Mesenchymal stem cell (in vitro differentiated cells and primary cell): ENCODE data around the gene WDR3.

ENCODE experiments used
- DNase-seq: peaks from one replicate; pipeline ENCODE4 v3.0.0-alpha.2; 2013
- H2AFZ ChIP-seq: one replicate; pipeline ENCODE4 v1.6.1; 2013; ENCODE audit warnings: low read depth, mild to moderate bottlenecking, control low read depth, inconsistent platforms, low read length, moderate library complexity
- H2AK5ac ChIP-seq: 2 replicates; pipeline ENCODE4 v1.6.1; 2013; ENCODE audit warnings: low read length, moderate library complexity, mild to moderate bottlenecking, inconsistent platforms; ENCODE audit not compliant: severe bottlenecking
- H2BK120ac ChIP-seq: one replicate; pipeline ENCODE4 v1.6.1; 2013; ENCODE audit warnings: low read depth, mild to moderate bottlenecking, inconsistent platforms, low read length, moderate library complexity
- H2BK12ac ChIP-seq, 2 experiments: one replicate each; pipeline ENCODE4 v1.6.1; 2013; ENCODE audit warnings: inconsistent platforms in 2 of 2, low read length in 2 of 2, mild to moderate bottlenecking in 2 of 2, moderate library complexity in 2 of 2, control low read depth in 1 of 2
- H2BK15ac ChIP-seq: one replicate; pipeline ENCODE4 v1.6.1; 2013; ENCODE audit warnings: mild to moderate bottlenecking, low read depth, inconsistent platforms; ENCODE audit not compliant: poor library complexity, severe bottlenecking
- H2BK5ac ChIP-seq: 2 replicates; pipeline ENCODE4 v1.6.1; 2013; ENCODE audit warnings: low read depth, mild to moderate bottlenecking, low read length, control low read depth, inconsistent platforms; ENCODE audit not compliant: poor library complexity, severe bottlenecking
- H3K14ac ChIP-seq, 2 experiments: one replicate each; pipeline ENCODE4 v1.6.1; 2013; ENCODE audit warnings: inconsistent platforms in 2 of 2, low read length in 2 of 2, control low read depth in 1 of 2, mild to moderate bottlenecking in 1 of 2, moderate library complexity in 1 of 2
- H3K18ac ChIP-seq, 2 experiments: one replicate each; pipeline ENCODE4 v1.6.1; 2013; ENCODE audit warnings: inconsistent platforms in 2 of 2, low read length in 2 of 2, control low read depth in 1 of 2, low read depth in 1 of 2, mild to moderate bottlenecking in 1 of 2
- H3K23ac ChIP-seq, 2 experiments: one replicate each; pipeline ENCODE4 v1.6.1; 2013; ENCODE audit warnings: inconsistent platforms in 2 of 2, low read length in 2 of 2, mild to moderate bottlenecking in 2 of 2, moderate library complexity in 2 of 2, control low read depth in 1 of 2
- H3K27ac ChIP-seq: 2 replicates; pipeline ENCODE4 v1.5.1; 2013; ENCODE audit warnings: mild to moderate bottlenecking, moderate library complexity, low read length, control low read depth, inconsistent platforms; ENCODE audit not compliant: poor library complexity, severe bottlenecking
- H3K27me3 ChIP-seq, 2 experiments: 2 replicates each; pipeline versions ENCODE4 v1.6.1 to v1.7.0; 2013; ENCODE audit warnings: low read length in 2 of 2, mild to moderate bottlenecking in 2 of 2, moderate library complexity in 2 of 2, control low read depth in 1 of 2, inconsistent platforms in 1 of 2; ENCODE audit not compliant: control insufficient read depth in 1 of 2, insufficient read depth in 1 of 2
- H3K36me3 ChIP-seq, 2 experiments: 2 replicates each; pipeline versions ENCODE4 v1.6.1 to v1.7.0; 2013; ENCODE audit warnings: low read length in 2 of 2, control low read depth in 1 of 2, inconsistent platforms in 1 of 2, low read depth in 1 of 2, mild to moderate bottlenecking in 1 of 2; ENCODE audit not compliant: insufficient read depth in 2 of 2, control insufficient read depth in 1 of 2
- H3K4ac ChIP-seq, 2 experiments: one replicate each; pipeline ENCODE4 v1.6.1; 2013; ENCODE audit warnings: inconsistent platforms in 2 of 2, low read length in 2 of 2, mild to moderate bottlenecking in 2 of 2, moderate library complexity in 2 of 2, control low read depth in 1 of 2, low read depth in 1 of 2
- H3K4me1 ChIP-seq: 2 replicates; pipeline ENCODE4 v1.6.1; 2013; ENCODE audit warnings: low read depth, low read length, control low read depth; ENCODE audit not compliant: control insufficient read depth, insufficient read depth
- H3K4me2 ChIP-seq: 2 replicates; pipeline ENCODE4 v1.6.1; 2013; ENCODE audit warnings: low read length, mild to moderate bottlenecking, inconsistent platforms; ENCODE audit not compliant: poor library complexity, severe bottlenecking
- H3K4me3 ChIP-seq, 2 experiments: 2 replicates each; pipeline versions ENCODE4 v1.5.1 to v1.7.0; 2013; ENCODE audit warnings: low read length in 2 of 2, mild to moderate bottlenecking in 2 of 2, control low read depth in 1 of 2, low read depth in 1 of 2; ENCODE audit not compliant: insufficient read depth in 1 of 2
- H3K79me1 ChIP-seq: replicated peaks from 2 replicates; pipeline ENCODE4 v1.6.1; 2013; ENCODE audit warnings: mild to moderate bottlenecking, control low read depth, low read length, inconsistent platforms; ENCODE audit not compliant: poor library complexity, severe bottlenecking
- H3K9ac ChIP-seq: 2 replicates; pipeline ENCODE4 v1.7.0; 2013; ENCODE audit warnings: mild to moderate bottlenecking, low read length, moderate library complexity
- H3K9me3 ChIP-seq: 2 replicates; pipeline ENCODE4 v1.7.0; 2013; ENCODE audit warnings: mild to moderate bottlenecking, low read length; ENCODE audit not compliant: control insufficient read depth
- H4K8ac ChIP-seq: one replicate; pipeline ENCODE4 v1.6.1; 2013; ENCODE audit warnings: inconsistent platforms, mild to moderate bottlenecking, low read length, moderate library complexity
- H4K91ac ChIP-seq: one replicate; pipeline ENCODE4 v1.6.1; 2013; ENCODE audit warnings: mild to moderate bottlenecking, low read length, inconsistent platforms
- WGBS: methylation state at CpG from one replicate; pipeline ENCODE4 v1.1.7; 2013; ENCODE audit warnings: mixed read lengths; 5-methylcytosine and 5-hydroxymethylcytosine counted together

WDR3 gene

DNA sequence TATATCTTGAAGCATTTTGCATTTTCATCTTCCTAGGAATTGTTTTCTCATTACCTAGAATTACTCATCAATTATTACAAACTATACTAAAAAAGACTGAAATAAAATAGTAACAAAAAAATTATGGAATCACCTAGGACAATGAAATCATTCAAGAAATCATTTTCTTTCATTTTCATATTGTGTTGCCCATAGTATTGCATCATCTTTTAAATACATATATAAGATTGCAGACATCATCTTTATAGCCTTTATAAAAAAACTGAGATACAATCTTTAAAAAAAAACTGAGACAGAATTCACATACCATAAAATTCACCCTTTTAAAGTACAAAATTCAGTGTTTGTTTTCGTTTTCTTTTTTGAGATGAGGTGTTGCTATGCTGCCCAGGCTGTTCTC is 29.7 kb upstream of the WDR3 start:
- no peak overlapping the region for H4K8ac ChIP-seq
- H3K18ac ChIP-seq: no peak overlapping the region
- no peak overlapping the region for H3K14ac ChIP-seq
- no peak overlapping the region for H3K4me3 ChIP-seq
- no peak overlapping the region for H2BK12ac ChIP-seq
- no peak overlapping the region for H2BK120ac ChIP-seq
- H3K4me2 ChIP-seq: no peak overlapping the region
- H2BK5ac ChIP-seq: no peak overlapping the region
- no peaks in the 10 kb centered on the region for H3K9me3 ChIP-seq
- H3K27me3 ChIP-seq: no peaks in the 10 kb centered on the region
- no peak overlapping the region for H2AFZ ChIP-seq
- H3K9ac ChIP-seq: no peak overlapping the region
- no peak overlapping the region for H4K91ac ChIP-seq
- no peak overlapping the region for H2AK5ac ChIP-seq
- WGBS: 100% methylated on average over 1 of the region's 1 CpG
- peaks cover 4% of the 10 kb centered on the region for H3K79me1 ChIP-seq
- no peak for DNase-seq
- H2BK15ac ChIP-seq: no peak overlapping the region
- H3K4me1 ChIP-seq: no peaks in the 10 kb centered on the region
- H3K4ac ChIP-seq: no peak overlapping the region
- H3K36me3 ChIP-seq: peaks cover 5 to 79% of the 10 kb centered on the region in 2 experiments
- no peak overlapping the region for H3K27ac ChIP-seq
- H3K23ac ChIP-seq: no peak overlapping the region

DNA sequence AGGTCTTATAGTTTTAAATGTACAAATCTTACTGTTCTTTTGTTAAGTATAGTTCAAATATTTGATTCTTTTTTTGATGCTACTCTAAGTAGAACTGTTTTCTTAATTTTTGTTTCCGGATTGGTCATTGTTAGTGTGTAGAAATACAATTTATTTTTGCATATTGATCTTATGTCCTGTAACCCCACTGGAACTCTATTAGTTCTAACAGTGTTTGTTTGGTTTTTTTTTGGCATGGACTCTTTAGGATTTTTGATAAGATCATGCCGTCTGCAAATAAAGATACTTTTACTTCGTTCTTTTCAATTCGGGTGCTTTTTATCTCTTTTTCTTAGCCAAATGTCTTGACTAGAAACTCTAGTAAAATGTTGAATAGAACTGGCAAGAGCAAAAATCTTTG is 26.6 kb upstream of the WDR3 start:
- H3K9ac ChIP-seq: no peak overlapping the region
- H2BK120ac ChIP-seq: no peak overlapping the region
- no peak overlapping the region for H2AK5ac ChIP-seq
- no peak overlapping the region for H3K4me2 ChIP-seq
- H2BK15ac ChIP-seq: no peak overlapping the region
- no peak overlapping the region for H4K8ac ChIP-seq
- no peak overlapping the region for H3K14ac ChIP-seq
- no peak for DNase-seq
- H3K4me1 ChIP-seq: no peaks in the 10 kb centered on the region
- H3K4me3 ChIP-seq: no peak overlapping the region
- WGBS: 100% methylated on average over 3 of the region's 4 CpGs
- H3K27me3 ChIP-seq: no peaks in the 10 kb centered on the region
- H2AFZ ChIP-seq: no peak overlapping the region
- H3K36me3 ChIP-seq: peaks cover 8 to 84% of the 10 kb centered on the region in 2 experiments
- H3K23ac ChIP-seq: no peak overlapping the region
- H3K9me3 ChIP-seq: no peaks in the 10 kb centered on the region
- H4K91ac ChIP-seq: no peak overlapping the region
- H3K4ac ChIP-seq: no peak overlapping the region
- H3K18ac ChIP-seq: no peak overlapping the region
- H2BK5ac ChIP-seq: no peak overlapping the region
- H2BK12ac ChIP-seq: no peak overlapping the region
- peaks cover 4% of the 10 kb centered on the region for H3K79me1 ChIP-seq
- H3K27ac ChIP-seq: no peak overlapping the region

DNA sequence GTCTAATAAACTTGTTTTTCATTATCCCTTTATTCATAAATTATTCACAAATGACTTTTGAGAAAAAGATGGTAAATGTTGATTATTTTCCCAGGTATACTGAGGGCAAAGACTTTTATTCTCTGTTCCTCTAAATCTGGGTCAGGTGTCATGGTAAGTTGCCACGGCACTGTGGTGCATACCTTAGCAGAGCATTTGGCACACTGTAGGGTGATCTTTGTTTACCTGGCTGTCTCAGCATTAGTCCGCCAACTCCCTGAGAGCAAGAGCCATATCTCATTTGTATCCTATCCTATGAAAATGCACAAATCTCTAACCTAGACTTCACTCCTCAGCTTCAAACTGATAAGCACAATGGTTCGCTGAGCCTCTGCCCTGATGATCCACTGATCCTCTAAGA is 25.1 kb upstream of the WDR3 start:
- no peak overlapping the region for H2AK5ac ChIP-seq
- no peak overlapping the region for H2BK12ac ChIP-seq
- no peak overlapping the region for H3K4me3 ChIP-seq
- H3K9ac ChIP-seq: no peak overlapping the region
- peaks cover 5% of the 10 kb centered on the region for H3K79me1 ChIP-seq
- no peak overlapping the region for H4K8ac ChIP-seq
- no peak overlapping the region for H4K91ac ChIP-seq
- no peaks in the 10 kb centered on the region for H3K9me3 ChIP-seq
- H3K27ac ChIP-seq: no peak overlapping the region
- H3K18ac ChIP-seq: no peak overlapping the region
- H2BK15ac ChIP-seq: no peak overlapping the region
- H2BK120ac ChIP-seq: no peak overlapping the region
- no peak overlapping the region for H3K4ac ChIP-seq
- WGBS: 97% methylated on average over 3 of the region's 3 CpGs
- H2BK5ac ChIP-seq: no peak overlapping the region
- H3K14ac ChIP-seq: no peak overlapping the region
- no peak overlapping the region for H3K23ac ChIP-seq
- DNase-seq: no peak
- no peaks in the 10 kb centered on the region for H3K27me3 ChIP-seq
- H3K4me1 ChIP-seq: no peaks in the 10 kb centered on the region
- H3K4me2 ChIP-seq: no peak overlapping the region
- H3K36me3 ChIP-seq: peaks cover 8 to 78% of the 10 kb centered on the region in 2 experiments
- H2AFZ ChIP-seq: no peak overlapping the region

DNA sequence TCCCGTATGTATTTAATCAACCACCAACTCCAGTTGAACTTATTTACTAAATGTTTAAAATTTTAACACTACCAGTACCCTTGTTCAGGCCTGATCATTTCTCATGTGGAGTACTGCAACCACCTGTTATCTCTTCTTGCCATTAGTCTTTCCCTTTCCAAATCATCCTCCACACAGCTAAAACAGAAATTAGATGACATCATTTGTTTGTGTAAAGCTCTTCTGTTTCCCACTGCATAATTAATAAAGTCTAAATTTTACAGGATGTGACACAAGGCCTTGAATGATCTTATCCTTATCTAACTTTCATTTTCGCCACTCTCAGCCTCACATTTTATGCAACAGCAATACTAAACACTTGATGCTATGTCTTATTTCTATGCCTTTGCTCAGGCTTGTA is 24.5 kb upstream of the WDR3 start:
- no peak for DNase-seq
- Histone ChIP-seq H3K79me1 (peaks cover 5% of the 10 kb centered on the region), H3K4me1 (no peaks in the 10 kb centered on the region), H2AFZ (no peak overlapping the region), H3K18ac (no peak overlapping the region), H3K4me3 (no peak overlapping the region), H2BK15ac (no peak overlapping the region), H3K4ac (no peak overlapping the region), H3K9me3 (no peaks in the 10 kb centered on the region), H3K27me3 (no peaks in the 10 kb centered on the region), H4K8ac (no peak overlapping the region), H2BK120ac (no peak overlapping the region), H3K23ac (no peak overlapping the region), H3K27ac (no peak overlapping the region), H2AK5ac (no peak overlapping the region), H2BK5ac (no peak overlapping the region), H3K9ac (no peak overlapping the region), H3K14ac (no peak overlapping the region), H4K91ac (no peak overlapping the region), H3K36me3 (peaks cover 8 to 83% of the 10 kb centered on the region in 2 experiments), H2BK12ac (no peak overlapping the region), H3K4me2 (no peak overlapping the region)
- WGBS: 97% methylated on average over 2 of the region's 2 CpGs
